ENCODE data around the gene TMEM245. TPM values are rescaled to one million over a fixed set of nuclear protein-coding genes. Genes with fewer than 3 reads are reported as not detected.
A peak's percentile ranks its signal among the peaks of the same experiment; 100 is the strongest.

TMEM245 gene
- total RNA-seq, 1 donor from 2014 or later: 52.2 TPM

DNA sequence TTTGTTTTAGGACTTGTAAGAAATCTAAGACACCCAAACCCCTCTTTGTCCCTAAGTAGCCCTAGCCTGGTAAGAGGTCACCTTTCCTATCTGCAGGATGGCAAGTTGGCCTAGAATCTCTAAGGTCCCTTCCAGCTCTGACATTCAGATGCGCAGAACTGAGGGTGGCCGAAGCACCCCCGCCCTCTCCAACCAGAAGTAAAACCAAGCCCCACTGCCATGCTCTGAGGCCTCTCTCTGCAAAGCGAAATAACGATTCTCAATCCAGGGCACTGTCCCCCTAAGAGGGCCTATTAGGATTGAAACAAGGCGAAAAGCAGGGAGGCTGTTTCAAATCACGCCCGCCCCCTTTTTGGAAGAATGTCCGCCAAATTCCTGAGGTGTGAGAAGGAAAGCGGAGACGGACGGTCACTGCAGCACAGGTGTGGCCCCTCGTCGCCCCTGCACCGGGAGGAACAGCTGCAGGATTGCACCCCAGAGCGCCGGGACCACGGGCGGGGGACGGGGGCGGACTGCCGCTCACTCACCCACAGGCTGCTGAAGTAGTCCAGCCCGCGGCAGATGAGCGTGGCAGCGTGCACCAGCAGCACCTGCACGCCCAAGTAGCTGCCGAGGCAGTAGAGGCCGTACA is 824 bp downstream of the TMEM245 start:
- Histone ChIP-seq H3K9ac (ENCODE audit: low read length) (peak overlapping the region; percentile 90), H3K27ac (ENCODE audit: low read depth, low read length) (peak overlapping the region; percentile 80), H3K4me2 (ENCODE audit: low read length) (peak overlapping the region; percentile 95), H4K20me1 (ENCODE audit: insufficient read depth, low read length) (peaks cover 51% of the 10 kb centered on the region), H3K27me3 (ENCODE audit: insufficient read depth, low read length) (no peaks in the 10 kb centered on the region), H3K9me3 (ENCODE audit: insufficient read depth, low read depth, low read length) (no peaks in the 10 kb centered on the region), H3K36me3 (ENCODE audit: insufficient read depth, low read length) (no peaks in the 10 kb centered on the region), H3K4me3 (ENCODE audit: insufficient read depth, low read depth, low read length) (peak overlapping the region; percentile 84), H3K79me2 (ENCODE audit: insufficient read depth, low read length) (peaks cover 55% of the 10 kb centered on the region), H2AFZ (ENCODE audit: low read depth, low read length) (peak overlapping the region; percentile 80), H3K4me1 (ENCODE audit: insufficient read depth, low read length) (peaks cover 13% of the 10 kb centered on the region)
- FAIRE-seq (no peak), DNase-seq (ENCODE audit: low read depth) (peak; percentile 8)
- Mint-ChIP-seq H3K9me3 (ENCODE audit: unreplicated experiment) (no peaks in the 10 kb centered on the region), H3K4me1 (ENCODE audit: low read depth, unreplicated experiment) (peaks cover 25% of the 10 kb centered on the region), H3K36me3 (ENCODE audit: low read depth, unreplicated experiment) (peaks cover 2% of the 10 kb centered on the region), H3K4me3 (ENCODE audit: unreplicated experiment) (peak overlapping the region; percentile 96), H3K27ac (ENCODE audit: unreplicated experiment) (peak overlapping the region; percentile 85), H3K27me3 (ENCODE audit: low read depth, unreplicated experiment) (peaks cover 2% of the 10 kb centered on the region)
- no peak for TF ChIP-seq EZH2 (IDR thresholded peaks at IDR 0.05; ENCODE audit: insufficient read depth, low read length)
- TF ChIP-seq, protein P1, sequence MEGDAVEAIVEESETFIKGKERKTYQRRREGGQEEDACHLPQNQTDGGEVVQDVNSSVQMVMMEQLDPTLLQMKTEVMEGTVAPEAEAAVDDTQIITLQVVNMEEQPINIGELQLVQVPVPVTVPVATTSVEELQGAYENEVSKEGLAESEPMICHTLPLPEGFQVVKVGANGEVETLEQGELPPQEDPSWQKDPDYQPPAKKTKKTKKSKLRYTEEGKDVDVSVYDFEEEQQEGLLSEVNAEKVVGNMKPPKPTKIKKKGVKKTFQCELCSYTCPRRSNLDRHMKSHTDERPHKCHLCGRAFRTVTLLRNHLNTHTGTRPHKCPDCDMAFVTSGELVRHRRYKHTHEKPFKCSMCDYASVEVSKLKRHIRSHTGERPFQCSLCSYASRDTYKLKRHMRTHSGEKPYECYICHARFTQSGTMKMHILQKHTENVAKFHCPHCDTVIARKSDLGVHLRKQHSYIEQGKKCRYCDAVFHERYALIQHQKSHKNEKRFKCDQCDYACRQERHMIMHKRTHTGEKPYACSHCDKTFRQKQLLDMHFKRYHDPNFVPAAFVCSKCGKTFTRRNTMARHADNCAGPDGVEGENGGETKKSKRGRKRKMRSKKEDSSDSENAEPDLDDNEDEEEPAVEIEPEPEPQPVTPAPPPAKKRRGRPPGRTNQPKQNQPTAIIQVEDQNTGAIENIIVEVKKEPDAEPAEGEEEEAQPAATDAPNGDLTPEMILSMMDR (IDR thresholded peaks at IDR 0.05; ENCODE audit: insufficient read depth, low read depth, low read length): no peak

DNA sequence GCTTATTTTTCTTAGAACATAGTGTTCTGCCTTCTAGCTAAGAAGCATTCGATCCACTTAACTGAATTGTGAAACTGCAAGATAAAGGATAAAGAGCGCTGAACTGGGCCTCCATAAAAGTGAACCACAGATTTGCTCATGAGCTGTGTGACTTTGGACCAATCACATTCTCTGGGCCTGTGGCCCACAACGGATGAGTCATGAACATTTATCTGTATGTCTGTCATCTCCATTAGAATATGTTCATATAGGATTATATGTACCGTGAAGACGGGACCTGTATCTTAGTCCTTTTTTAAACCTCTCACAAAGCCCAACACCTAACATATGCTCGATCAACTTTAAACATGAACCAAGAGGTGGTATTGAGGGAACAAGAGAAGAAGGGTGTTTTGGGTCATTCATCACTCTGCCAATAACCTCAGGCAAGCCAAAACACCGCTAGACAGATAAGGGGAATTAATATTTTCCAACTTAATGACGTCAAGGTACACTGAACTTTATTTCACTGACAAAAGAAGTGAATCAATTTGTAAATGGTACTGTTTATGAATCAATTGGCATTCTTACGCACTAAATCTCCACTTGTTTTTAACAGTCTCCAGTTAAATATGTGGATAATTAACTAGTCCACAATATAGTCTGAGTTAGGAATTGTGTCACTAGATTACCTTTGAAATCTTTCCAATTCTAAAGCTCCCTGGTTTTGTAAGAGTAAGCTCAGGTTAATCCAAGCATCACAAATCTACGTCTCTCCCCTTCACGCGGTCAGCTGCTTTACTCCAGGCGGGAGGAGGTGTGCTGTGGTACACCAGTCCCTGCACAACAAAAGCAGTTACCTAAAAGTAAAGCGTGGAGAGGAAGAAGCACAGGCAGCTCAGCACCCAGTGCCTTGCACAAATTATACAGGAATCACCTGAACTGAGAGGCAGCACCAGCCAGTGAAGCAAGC is 1.6 kb downstream of the TMEM245 start:
- TF ChIP-seq, protein P1 (IDR thresholded peaks at IDR 0.05; ENCODE audit: insufficient read depth, low read depth, low read length): no peak
- TF ChIP-seq EZH2 (IDR thresholded peaks at IDR 0.05; ENCODE audit: insufficient read depth, low read length): no peak
- FAIRE-seq (no peak), DNase-seq (ENCODE audit: low read depth) (peak; percentile 83)
- H3K36me3 Mint-ChIP-seq (ENCODE audit: low read depth, unreplicated experiment): peaks cover 2% of the 10 kb centered on the region
- Histone ChIP-seq H3K27me3 (ENCODE audit: insufficient read depth, low read length) (no peaks in the 10 kb centered on the region), H3K4me2 (ENCODE audit: low read length) (peak overlapping the region; percentile 95), H4K20me1 (ENCODE audit: insufficient read depth, low read length) (peaks cover 57% of the 10 kb centered on the region), H3K9me3 (ENCODE audit: insufficient read depth, low read depth, low read length) (no peaks in the 10 kb centered on the region), H2AFZ (ENCODE audit: low read depth, low read length) (no peak overlapping the region), H3K9ac (ENCODE audit: low read length) (peak overlapping the region; percentile 90), H3K79me2 (ENCODE audit: insufficient read depth, low read length) (peaks cover 63% of the 10 kb centered on the region), H3K4me3 (ENCODE audit: insufficient read depth, low read depth, low read length) (peak overlapping the region; percentile 84), H3K36me3 (ENCODE audit: insufficient read depth, low read length) (no peaks in the 10 kb centered on the region), H3K27ac (ENCODE audit: low read depth, low read length) (peak overlapping the region; percentile 80), H3K4me1 (ENCODE audit: insufficient read depth, low read length) (peaks cover 13% of the 10 kb centered on the region)
- no peaks in the 10 kb centered on the region for H3K27me3 Mint-ChIP-seq (ENCODE audit: low read depth, unreplicated experiment)
- no peaks in the 10 kb centered on the region for H3K9me3 Mint-ChIP-seq (ENCODE audit: unreplicated experiment)
- H3K4me1 Mint-ChIP-seq (ENCODE audit: low read depth, unreplicated experiment): peaks cover 25% of the 10 kb centered on the region
- peak overlapping the region; percentile 85 for H3K27ac Mint-ChIP-seq (ENCODE audit: unreplicated experiment)
- H3K4me3 Mint-ChIP-seq (ENCODE audit: unreplicated experiment): peak overlapping the region; percentile 96
